T-helper 2 cell (primary cell): ENCODE measurements around the gene AKAP12.
A peak's percentile ranks its signal among the peaks of the same experiment; 100 is the strongest.
"Not testable (repeated sequence)": the region's sequence is repeated elsewhere in the genome, so short reads cannot be mapped to it uniquely, and the experiment has no call there.

ENCODE experiments used
- DNase-seq, 5 experiments: peaks; one replicate each; pipeline versions ENCODE4 v3.0.0 to v3.0.0-alpha.2; 2012 to 2022

The AKAP12 gene

DNA sequence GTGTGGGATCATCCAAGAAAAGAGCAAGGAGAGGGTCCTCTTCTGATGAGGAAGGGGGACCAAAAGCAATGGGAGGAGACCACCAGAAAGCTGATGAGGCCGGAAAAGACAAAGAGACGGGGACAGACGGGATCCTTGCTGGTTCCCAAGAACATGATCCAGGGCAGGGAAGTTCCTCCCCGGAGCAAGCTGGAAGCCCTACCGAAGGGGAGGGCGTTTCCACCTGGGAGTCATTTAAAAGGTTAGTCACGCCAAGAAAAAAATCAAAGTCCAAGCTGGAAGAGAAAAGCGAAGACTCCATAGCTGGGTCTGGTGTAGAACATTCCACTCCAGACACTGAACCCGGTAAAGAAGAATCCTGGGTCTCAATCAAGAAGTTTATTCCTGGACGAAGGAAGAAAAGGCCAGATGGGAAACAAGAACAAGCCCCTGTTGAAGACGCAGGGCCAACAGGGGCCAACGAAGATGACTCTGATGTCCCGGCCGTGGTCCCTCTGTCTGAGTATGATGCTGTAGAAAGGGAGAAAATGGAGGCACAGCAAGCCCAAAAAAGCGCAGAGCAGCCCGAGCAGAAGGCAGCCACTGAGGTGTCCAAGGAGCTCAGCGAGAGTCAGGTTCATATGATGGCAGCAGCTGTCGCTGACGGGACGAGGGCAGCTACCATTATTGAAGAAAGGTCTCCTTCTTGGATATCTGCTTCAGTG lies 110.8 kb downstream of the AKAP12 start:
- no peak for DNase-seq

DNA sequence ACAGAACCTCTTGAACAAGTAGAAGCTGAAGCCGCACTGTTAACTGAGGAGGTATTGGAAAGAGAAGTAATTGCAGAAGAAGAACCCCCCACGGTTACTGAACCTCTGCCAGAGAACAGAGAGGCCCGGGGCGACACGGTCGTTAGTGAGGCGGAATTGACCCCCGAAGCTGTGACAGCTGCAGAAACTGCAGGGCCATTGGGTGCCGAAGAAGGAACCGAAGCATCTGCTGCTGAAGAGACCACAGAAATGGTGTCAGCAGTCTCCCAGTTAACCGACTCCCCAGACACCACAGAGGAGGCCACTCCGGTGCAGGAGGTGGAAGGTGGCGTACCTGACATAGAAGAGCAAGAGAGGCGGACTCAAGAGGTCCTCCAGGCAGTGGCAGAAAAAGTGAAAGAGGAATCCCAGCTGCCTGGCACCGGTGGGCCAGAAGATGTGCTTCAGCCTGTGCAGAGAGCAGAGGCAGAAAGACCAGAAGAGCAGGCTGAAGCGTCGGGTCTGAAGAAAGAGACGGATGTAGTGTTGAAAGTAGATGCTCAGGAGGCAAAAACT lies 111.5 kb downstream of the AKAP12 start:
- DNase-seq: no peak

DNA sequence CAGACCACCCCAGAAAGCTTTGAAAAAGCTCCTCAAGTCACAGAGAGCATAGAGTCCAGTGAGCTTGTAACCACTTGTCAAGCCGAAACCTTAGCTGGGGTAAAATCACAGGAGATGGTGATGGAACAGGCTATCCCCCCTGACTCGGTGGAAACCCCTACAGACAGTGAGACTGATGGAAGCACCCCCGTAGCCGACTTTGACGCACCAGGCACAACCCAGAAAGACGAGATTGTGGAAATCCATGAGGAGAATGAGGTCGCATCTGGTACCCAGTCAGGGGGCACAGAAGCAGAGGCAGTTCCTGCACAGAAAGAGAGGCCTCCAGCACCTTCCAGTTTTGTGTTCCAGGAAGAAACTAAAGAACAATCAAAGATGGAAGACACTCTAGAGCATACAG lies 112.0 kb downstream of the AKAP12 start:
- no peak for DNase-seq

DNA sequence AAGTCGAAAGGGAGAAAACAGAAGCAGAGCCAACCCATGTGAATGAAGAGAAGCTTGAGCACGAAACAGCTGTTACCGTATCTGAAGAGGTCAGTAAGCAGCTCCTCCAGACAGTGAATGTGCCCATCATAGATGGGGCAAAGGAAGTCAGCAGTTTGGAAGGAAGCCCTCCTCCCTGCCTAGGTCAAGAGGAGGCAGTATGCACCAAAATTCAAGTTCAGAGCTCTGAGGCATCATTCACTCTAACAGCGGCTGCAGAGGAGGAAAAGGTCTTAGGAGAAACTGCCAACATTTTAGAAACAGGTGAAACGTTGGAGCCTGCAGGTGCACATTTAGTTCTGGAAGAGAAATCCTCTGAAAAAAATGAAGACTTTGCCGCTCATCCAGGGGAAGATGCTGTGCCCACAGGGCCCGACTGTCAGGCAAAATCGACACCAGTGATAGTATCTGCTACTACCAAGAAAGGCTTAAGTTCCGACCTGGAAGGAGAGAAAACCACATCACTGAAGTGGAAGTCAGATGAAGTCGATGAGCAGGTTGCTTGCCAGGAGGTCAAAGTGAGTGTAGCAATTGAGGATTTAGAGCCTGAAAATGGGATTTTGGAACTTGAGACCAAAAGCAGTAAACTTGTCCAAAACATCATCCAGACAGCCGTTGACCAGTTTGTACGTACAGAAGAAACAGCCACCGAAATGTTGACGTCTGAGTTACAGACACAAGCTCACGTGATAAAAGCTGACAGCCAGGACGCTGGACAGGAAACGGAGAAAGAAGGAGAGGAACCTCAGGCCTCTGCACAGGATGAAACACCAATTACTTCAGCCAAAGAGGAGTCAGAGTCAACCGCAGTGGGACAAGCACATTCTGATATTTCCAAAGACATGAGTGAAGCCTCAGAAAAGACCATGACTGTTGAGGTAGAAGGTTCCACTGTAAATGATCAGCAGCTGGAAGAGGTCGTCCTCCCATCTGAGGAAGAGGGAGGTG lies 112.9 kb downstream of the AKAP12 start:
- DNase-seq: peak in 1 of 5 experiments; percentile 45

DNA sequence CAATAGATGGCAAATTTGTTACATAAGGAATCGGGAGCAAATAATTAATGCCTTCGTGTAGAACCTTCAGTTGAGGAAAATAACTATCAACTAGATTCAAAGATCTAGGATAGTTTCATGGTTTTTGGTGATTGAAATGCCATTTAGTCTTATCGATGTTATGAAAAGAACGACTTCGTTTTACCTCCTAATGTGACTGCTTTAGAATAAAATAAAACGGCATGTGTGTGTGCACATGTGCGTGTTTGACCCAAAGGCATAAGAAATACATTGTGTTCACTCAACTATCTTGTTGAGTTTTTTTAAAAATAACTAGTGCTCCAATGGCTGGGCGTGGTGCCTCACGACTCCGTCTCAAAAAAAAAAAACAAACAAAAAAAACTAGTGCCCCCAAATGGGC lies 114.0 kb downstream of the AKAP12 start:
- DNase-seq: no peak

DNA sequence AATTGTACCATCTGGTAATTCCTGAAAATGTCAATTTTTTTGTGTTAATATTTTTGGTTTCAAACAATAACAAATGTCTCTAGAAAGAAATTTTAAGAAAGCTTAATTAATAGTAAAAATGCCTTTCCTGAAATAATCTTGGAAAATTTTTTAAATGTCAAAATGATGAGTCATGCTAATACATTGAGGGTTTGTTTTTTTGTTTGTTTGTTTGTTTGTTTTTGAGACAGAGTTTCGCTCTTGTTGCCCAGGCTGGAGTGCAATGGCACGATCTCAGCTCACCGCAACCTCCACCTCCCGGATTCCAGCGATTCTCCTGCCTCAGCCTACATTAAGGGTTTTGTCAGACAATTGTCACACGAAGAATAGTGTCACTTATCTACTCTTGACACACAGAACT lies 117.2 kb downstream of the AKAP12 start:
- DNase-seq: not testable (repeated sequence)

DNA sequence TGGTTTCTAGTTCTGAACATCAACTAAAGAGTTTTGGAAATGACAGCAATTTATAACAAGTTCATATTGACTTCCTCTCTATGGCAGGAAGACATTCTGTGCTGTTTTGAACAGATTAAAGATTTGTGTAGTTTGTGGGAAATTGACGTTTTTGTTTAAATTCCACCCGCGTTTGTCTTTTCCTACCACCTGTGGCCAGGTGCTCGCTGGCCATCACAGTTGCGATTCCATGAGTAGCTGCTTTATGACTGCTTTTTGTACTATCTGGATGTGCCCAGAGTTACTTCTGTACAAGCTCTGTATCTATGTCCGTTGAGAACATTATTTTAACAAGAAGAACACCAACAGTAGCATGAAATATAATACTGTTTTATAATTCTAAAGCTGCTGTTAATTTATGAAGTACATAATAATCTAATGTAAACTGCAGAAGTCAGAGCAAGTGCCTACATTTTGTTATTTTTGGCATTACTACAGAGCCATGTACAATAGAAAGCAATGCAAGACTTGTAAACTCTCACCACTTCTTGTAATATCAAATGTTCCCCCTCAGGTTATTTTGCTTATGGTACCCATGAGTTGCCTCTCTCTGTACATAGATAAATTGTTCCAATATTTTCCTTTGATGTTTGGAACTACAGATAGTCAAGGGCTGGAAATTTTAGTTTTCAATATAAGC lies 118.1 kb downstream of the AKAP12 start:
- DNase-seq: no peak

DNA sequence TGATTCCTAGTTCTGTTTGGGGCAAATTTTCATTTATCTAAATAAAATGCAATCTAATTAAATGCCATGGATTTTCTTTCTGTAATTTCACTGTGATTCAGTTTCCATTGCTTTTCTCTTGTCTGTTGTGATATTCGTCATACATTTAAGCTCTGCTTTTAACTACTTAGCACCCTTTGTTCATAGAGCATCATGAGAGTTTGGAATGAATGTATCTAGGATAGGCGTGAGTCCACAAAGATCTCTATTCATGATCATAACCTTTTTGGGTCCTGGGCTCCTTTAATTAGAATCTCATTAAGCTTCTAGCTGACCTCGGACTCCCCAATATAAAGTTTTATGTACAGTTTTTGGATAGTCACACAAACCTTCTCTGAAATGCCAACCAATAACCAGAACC lies 118.7 kb downstream of the AKAP12 start:
- DNase-seq: no peak

DNA sequence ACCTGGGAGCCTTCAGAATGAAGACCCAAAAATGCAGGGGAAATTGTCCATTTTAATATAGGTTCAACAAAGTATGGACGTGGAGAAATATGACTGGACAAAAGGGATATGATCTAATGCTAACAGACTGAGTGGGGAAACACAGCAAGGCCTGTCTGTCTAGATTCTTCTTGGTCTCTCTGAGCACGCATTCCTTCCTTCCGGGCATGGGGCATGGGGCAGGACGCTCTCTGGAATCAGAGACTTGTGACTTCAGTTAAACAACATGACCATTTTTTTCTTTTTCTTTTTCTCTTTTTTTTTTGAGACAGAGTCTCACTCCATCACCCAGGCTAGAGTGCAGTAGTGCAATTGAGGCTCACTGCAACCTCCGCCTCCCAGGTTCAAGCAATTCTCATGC lies 119.7 kb downstream of the AKAP12 start:
- no peak for DNase-seq

DNA sequence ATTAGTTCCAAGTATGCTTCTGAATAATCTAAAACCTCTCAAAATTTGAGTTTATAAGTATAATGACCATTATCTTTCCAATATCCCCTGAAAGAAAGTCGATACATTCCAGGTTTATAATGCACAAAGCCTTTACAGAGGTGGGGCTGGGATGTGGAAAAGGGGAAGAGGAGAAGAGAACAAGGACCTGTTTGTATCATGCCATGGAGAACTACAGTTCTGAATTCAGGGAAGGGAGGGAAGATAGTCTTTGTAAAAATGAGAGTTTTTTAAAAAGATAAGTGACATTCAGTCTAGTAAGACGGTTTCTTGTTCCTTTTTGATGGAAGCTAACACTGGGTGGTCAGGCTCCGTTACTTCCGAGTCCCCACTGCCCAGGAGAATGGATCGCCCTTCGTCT lies 125.5 kb downstream of the AKAP12 start:
- DNase-seq: no peak

DNA sequence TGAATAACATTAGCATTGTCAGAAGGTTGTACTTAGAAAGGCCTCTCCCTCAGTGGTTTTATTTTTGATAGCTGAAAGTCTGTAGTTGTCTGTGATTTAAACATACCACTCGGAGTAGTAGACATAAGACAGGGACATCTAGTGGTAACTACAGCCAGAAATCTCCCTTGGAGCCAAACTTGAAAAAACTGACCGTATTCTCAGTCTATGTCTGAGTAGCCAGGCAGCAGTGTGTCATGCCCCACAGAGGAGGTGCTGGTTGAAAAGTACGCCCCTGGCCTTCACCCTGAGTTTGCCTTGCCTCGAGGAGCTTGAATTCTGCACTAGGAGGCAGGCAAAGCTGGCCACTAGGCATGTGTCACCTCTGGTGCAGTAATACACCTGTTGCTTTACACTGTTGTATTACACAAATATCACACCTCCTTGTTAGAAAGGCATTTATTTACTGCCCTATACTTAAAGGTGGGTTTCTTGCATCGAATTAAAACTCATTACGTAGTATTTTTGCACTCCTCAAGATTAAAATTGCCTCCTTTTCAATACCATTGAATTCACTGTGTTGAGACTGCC lies 130.8 kb downstream of the AKAP12 start:
- no peak for DNase-seq

DNA sequence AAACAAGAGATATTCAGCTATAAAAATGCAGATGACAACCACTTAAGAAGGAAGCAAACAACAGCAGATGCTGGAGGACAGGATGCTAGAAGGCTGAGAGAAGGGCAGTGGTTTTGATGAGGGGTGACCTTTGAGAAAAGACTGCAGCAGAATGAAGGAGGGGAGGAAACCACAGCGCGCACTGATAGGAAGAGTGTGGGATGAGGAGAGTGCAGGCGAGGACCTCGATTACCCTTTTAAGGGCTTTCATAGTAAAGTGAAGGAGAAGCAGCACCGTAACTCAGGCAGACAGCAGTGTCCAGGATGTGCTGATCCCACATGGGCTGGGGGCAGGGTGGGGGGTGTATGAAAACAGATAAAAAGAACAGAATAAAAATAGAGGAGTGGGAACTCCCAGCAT lies 132.4 kb downstream of the AKAP12 start:
- peak in 1 of 5 experiments; percentile 61 for DNase-seq

DNA sequence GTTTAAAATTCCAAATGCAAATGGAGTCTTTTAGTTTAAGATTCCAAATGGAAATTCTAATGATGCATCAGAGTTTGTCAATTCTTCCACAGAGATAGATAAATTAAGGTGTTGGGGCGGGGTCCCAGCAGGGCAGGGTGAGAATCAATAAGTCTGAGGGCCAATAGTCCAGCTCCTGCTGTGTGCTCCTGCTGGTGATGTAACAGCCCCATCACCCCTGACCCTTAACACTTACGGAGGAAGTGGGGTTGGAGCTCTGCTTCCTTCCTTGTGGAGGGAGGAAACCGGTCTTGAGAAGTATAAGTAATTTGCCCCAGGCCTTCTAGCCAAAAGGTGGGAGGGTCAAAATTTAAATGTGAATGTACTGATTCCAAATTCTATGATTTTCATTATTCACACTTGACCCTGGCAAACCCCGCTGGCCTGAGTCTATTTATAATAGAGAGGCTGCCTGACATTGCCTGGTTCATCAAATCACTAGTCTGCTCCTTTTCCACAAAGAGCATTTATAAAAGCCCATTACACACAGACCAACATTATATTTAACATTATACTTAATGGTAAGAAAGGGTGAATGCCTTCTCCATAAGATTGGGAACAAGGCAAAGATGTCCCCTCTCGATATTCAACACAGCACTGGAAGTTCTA lies 134.4 kb downstream of the AKAP12 start:
- peak in 2 of 5 experiments; percentile 29 to 30 for DNase-seq

DNA sequence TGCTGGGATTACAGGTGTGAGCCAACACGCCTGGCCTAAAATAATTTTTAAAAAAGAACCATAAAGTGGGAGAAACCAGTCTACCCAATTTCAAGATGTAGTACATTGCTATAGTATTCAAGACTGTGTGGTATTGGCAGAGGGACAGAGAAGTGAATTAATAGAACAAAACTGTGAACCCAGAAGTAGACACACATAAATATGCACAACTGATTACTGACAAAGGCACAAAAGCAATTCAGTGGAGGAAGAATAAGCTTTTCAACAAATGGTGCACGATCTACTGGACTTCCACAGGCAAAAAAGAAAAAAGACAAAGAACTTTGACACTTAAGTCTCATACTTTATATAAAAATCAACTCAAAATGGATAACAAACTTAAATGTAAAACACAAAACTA lies 136.1 kb downstream of the AKAP12 start:
- no peak for DNase-seq

DNA sequence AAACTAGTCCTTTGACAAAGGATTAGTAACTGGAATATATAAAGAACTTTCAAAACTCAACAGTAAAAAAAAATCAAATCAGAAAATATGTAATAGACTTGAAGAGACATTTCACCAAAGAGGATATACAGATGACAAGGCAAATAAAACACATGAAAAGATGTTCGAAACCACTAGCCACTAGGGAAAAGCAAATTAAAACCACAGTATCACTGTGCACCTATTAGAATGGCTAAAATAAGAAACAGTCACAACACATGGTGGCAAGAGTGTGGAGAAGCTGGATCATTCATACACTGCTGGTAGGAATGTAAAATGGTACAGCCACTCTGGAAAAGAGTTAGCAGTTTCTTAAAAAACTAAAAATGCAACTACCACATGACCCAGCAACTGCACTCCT lies 136.7 kb downstream of the AKAP12 start:
- DNase-seq: peak in 1 of 5 experiments; percentile 63

DNA sequence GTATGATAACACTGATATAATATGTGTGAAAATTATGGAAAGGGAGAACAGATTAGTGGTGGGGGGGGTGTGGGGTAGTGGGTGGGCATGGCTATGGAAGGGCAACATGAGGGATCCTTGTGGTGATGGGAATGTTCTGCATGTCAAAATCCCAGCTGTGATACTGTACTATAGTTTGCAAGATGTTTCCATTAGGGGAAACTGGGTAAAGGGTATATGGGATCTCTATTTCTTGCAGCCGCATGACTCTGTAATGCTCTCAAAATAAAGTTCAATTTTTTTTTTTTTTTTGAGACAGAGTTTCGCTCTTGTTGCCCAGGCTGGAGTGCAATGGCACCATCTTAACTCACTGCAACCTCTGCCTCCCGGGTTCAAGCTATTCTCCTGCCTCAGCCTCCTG lies 137.3 kb downstream of the AKAP12 start:
- DNase-seq: no peak

DNA sequence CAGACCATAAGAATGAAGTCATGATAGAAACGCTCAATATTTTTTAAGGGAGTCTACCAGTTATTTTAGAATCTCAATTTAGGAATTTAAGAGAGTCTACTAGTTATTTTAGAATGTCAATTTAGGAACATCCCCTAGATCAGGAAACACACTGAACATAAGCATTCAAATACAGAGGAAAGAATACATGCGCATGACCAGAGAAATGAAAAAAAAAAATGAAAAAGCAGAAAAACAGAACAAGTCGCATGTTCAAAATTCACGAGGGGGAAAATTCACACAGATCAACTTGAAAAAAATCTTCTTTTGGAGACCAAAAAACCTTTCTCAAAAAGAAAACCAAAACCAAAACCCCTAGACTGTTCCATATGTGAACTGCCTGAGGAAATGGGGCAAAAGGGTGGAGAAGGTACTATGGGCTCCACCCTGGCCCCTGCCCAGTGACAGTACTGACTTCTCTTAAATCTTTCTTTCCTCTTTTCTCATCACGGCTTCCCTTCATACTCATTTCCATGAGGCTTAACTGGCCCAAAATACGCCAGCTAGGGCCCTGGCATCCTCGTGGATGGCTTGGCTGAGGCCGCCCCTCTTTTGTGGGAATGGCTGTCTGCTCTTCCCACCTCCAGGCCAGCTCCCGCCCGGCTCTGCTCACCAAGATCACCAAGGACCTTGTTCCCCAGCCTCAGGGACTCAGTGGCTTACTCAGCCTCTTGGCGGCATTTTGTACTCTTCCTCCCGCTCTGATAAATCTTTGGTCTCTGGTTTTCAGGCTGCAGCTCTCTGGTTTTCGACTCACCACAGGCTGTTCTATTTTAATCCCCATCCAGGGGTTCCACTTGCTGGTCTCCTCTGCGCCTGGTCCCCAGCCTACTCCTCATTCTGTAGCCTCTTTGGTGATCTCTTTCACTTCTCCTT lies 140.4 kb downstream of the AKAP12 start:
- peak in 2 of 5 experiments; percentile 51 to 63 for DNase-seq

DNA sequence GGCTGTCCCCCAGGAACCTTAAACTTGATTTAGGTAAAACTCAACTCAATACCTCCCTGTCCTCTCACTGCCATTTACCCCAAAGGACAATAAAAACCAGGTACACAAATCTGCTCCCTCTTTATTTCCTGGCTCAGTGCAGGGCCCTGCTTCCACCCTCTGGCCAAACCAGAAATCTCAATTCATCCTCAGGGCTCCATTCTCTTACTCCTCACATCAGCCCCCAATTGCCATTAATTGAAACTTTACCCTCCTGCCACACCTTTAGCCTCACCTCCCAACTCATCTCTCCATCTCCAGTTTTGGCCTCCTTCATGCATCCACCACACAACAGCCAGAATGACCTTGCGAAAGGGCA lies 141.1 kb downstream of the AKAP12 start:
- DNase-seq: no peak

DNA sequence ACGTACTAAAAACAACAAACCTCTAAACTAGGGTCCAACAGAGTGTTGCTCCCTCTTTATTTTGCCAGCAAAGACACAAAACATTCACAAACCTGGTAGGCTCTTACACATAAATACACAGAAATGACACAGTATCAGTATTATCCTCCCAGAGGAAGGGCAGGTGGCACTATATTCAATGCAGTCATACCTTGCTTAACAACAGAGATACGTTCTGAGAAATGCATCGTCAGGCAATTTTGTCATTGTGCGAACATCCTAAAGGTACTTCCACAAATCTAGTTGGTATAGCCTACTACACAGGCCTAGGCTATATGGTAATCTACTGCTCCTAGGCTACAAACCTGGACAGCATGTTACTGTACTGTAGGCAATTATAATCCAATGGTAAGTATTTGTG lies 142.0 kb downstream of the AKAP12 start:
- peak in 1 of 5 experiments; percentile 51 for DNase-seq

DNA sequence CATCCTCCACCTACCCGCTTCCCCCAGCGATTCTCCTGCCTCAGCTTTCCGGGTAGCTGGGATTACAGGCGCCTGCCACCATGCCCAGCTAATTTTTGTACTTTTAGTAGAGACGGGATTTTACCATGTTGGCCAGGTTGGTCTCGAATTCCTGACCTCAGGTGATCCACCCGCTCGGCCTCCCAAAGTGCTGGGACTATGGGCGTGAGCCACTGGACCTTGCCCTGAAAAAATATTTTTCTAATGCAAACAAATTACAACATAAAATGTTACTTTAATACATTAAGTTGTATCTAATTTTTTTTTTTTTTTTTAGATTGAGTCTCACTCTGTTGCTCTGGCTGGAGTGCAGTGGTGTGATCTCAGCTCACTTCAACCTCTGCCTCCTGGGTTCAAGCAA lies 142.9 kb downstream of the AKAP12 start:
- DNase-seq: not testable (repeated sequence)

DNA sequence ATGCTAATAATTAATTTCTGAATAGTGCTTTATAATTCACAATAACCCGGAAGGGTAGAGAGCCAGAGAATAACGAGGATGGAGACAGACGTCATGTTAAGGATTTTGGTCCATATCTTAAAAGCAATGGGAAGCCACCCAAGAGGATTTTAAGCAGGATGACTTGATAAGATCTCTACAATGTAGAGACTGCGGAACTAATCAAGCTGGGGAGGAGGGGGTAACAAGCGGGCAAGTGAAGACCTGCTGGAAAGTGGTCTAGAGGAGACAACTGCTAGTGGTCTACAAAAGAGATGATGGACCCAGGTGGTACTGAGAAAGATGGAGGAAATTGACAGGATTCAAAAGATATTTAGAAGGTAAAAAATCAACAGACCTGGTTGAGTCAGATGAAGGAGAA lies 144.4 kb downstream of the AKAP12 start:
- no peak for DNase-seq
